Left ventricle myocardium superior (tissue), 1 donor: ENCODE data around the gene CREG2. TPM values are rescaled to one million over a fixed set of nuclear protein-coding genes. Genes with fewer than 3 reads are reported as not detected.

Experiments
- ATAC-seq: fragments of 200-7000 bp; cut with Tn5 transposase; one replicate; pipeline ENCODE4 v1.9.1; 2020; ENCODE audit warnings: mild to moderate bottlenecking, moderate library complexity
- DNase-seq: peaks from one replicate; pipeline ENCODE4 v3.0.0-alpha.2; 2020
- intact Hi-C: fragments of 100-400 bp; cut with micrococcal nuclease; formaldehyde crosslinking; loops from one replicate; pipeline ENCODE4 v1.11.0; 2022
- total RNA-seq: library from RNA; stranded (reverse); fragmentation: NEBNext Ultra II Directional; extraction: Animal tissue kit (Norgen Biotek cat#: 25700); gene quantifications from one replicate; pipeline ENCODE4 v1.2.1, GENCODE V29; 2021
- donor health status: DM: no; HTN: yes; CAD: no; lungs with severe emphysema.

The CREG2 gene
- total RNA-seq, 1 donor from 2014 or later, result not detected

DNA sequence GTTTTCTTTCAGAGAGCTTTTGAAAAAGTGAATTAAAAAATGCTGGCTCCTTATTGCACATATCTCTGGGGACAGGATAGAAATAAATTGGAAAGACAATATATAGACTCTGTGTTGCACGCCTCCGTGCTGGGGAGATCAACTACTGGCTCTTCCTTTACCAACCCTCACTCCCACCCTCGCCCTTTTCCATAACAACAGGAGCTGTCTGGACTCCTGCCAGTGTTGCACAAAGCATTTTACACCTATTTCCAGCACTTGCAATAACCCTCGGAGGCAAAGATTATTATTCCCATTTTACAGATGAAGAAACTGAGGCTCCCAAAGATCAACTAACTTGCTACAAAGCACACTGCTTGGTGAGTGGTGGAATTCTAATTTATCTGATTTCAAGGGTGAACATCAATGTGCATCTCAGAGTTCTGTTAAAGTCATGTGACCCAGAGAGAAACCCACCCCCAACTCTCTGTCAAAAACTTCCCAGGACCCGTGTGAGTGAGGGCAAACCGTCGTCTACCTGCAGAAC lies 4.2 kb downstream of the CREG2 start:
- intact Hi-C loops, result no loop called here
- DNase-seq, result no peak

DNA sequence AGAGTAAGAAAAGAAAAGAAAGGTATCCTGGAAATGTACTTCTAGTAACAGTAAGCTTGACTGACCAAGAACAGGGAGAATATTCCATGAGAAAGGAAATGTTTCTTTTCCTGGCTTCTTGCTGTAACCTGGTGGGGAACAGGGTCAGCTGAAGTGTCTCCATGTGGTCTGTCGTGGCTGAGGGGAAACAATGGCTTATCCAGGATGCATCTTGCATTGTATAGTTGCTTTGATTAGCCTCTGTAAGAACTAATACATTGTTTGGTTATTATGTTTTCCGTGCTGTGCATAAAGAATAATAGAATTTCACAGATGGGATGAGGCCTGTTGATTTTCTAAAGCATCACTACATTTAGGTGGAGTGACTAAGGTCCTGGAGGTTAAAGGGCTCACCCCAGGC lies 4.9 kb downstream of the CREG2 start:
- no peak for ATAC-seq
- no peak for DNase-seq
- intact Hi-C loops, result no loop called here

More for the DNA sequence above, 4.2 kb downstream of the CREG2 start:
- no peak for ATAC-seq

GRCh38 chr2:101380376-101380775 lies 6.9 kb downstream of the CREG2 start:
- peak; percentile 94 for ATAC-seq
- intact Hi-C loops, result no loop called here
- peak; percentile 59 for DNase-seq

GRCh38 chr2:101379091-101379490 lies 8.2 kb downstream of the CREG2 start:
- ATAC-seq (no peak), DNase-seq (no peak)
- intact Hi-C loops, result no loop called here

- peak; percentile 77 for ATAC-seq
- DNase-seq, result no peak
- intact Hi-C loops, result no loop called here
Observed at GRCh38 chr2:101375653-101376052, 11.7 kb downstream of the CREG2 start.

DNA sequence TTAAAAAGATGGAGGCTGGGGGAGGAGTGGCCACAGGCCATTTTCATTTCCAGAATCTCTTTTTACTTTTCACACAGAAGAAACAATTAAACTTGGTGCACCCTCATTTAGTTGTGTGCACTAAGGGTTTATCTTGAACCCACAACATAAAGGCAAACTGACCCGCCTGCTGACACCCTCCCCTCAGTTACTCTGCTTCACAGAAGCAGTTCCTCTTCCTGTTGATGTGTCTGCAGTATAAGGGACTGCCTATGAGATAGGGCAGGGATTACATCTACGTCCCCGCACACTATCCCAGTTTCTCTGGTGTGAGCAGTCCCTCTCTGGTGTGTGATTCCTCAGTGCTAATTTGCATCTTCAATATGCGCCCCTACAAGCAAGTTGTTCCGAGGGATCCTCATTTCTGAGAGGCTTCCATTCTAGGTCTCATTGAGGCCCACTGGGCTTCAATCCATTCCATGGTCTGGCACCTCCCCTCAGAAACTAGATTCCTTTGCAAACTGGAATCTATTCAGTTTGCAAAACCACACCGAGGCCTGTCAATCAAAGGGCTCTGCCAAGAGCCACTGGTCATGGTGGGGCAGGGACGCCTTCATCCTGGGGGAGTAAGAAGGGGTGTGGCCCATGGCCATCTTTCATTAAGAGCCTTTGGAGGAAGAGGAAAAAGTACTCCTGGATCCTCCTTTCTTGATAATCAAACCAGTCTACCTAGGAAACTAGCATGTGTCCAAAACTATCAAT lies 12.3 kb downstream of the CREG2 start:
- intact Hi-C loops, result no loop called here
- ATAC-seq (no peak), DNase-seq (no peak)

DNA sequence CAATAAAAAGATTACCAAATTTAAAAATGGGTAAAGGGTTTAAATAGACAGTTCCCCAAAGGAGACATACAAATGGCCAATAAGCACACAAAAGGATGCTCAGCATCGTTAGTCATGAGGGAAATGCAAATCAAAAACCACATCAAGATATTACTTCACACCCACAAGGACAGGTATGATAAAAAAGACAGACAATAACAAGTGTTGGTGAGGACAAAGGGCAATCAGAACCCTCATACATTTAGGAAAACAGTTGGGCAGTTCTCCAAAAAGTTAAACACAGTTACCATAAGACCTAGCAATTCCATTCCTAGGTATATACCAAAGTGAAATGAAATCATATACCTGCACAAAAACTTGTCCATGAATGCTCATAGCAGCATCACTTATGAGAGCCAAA lies 14.5 kb downstream of the CREG2 start:
- intact Hi-C loops, result no loop called here
- DNase-seq, result no peak
- no peak for ATAC-seq

GRCh38 chr2:101371636-101372035 lies 15.7 kb downstream of the CREG2 start:
- ATAC-seq (no peak), DNase-seq (no peak)
- intact Hi-C loops, result no loop called here

GRCh38 chr2:101369100-101369499 lies 18.2 kb downstream of the CREG2 start:
- no peak for ATAC-seq
- no peak for DNase-seq
- intact Hi-C loops, result no loop called here

- intact Hi-C loops, result no loop called here
- no peak for DNase-seq
- no peak for ATAC-seq
Observed at GRCh38 chr2:101368376-101368775, 18.9 kb downstream of the CREG2 start.

- intact Hi-C loops, result no loop called here
- ATAC-seq (no peak), DNase-seq (no peak)
Observed at GRCh38 chr2:101367508-101367907, 19.8 kb downstream of the CREG2 start.

GRCh38 chr2:101364878-101365277 lies 22.4 kb downstream of the CREG2 start:
- ATAC-seq, result no peak
- intact Hi-C loops, result no loop called here
- DNase-seq, result no peak

DNA sequence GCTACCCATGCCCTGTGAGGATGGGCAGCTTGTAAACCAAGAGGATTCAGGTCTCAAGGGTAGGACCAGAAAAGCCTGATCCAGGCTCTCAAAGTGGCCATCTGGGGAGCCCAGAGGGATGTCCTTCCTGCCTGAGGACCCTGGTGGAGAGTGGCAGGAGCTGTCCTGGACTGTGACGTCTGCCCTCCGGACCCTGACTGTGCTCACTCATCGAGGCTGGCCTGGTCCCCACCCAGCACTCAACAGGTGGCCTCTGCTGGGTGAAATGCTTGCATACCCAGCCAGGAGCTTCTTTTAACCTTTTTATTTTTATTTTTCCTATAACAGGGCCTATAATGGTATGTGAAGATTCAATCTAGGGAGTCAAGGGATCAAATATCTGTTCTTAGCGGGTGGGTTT lies 24.5 kb downstream of the CREG2 start:
- intact Hi-C loops, result no loop called here
- no peak for ATAC-seq
- no peak for DNase-seq

DNA sequence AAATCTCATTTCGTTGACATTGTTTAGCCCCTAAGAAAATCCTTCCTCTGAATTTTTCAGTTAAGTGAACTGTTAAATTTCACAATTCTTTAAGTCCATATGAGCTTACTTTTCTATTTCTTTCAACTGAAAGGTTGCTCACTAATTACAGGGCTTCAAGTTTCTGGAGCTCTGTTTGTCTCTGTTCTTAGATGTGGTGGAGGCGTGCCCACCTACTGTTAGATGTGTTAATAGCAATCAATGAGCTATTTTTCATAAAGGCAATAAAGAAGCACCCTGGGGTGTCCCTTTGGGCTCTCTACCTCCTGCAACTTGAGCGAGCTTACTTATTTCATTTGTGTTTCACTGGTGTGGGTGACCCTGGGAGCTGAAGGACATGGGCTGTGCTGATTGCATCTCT lies 25.0 kb downstream of the CREG2 start:
- ATAC-seq, result no peak
- intact Hi-C loops, result no loop called here
- DNase-seq, result no peak

DNA sequence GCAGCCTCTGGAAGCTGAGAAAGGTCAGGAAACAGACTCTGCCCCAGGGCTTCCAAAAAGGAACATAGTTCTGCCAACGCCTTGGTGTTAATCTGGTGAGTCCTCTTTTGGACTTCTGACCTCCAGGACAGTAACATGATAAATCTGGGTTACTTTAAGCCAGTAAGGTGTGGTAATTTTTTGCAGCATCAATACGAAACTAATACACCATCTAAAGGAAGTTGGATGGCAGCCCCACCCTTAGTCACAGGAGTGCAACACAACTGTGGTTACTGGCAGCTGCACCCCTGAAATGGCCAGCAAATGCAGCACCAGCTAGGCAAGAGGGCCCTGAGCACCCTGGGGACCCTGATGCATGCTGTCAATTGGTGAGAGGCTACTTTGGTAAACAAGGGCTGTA lies 25.8 kb downstream of the CREG2 start:
- DNase-seq (no peak), ATAC-seq (no peak)
- intact Hi-C loops, result no loop called here

DNA sequence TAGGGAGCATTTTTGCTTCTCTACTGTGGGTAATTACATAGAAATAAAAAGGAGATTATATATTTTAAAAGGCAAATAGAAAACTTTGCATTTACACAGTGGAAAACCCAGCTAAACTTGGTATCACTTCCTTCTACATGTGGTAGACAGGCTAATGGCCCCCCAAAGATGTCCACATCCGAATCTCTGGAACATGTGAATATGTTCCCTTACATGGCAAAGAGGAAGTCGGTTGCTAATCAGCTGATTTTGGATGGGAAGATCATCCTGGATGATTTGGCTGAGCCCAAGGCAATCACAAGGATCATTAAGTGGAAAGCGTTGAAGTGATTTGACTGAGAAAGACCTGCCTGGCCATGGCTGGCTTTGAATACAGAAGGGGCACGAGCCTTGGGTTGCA lies 26.2 kb downstream of the CREG2 start:
- DNase-seq (no peak), ATAC-seq (no peak)
- intact Hi-C loops, result no loop called here

DNA sequence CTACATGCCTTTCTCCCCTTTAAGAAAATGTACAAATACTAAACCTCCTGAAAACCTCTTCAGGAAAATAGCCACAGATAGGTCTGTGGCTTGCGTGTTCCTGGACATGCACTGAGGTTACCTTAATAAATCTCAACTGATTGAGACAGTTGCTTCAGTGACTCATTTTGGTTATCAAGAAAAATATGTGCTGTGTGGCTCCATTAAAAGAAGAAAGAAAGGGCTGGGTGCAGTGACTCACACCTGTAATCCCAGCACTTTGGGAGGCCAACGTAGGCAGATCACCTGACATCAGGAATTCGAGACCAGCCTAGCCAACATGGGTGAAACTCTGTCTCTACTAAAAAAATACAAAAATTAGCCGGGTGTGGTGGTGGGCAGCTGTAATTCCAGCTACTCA lies 27.1 kb downstream of the CREG2 start:
- no peak for ATAC-seq
- no peak for DNase-seq
- intact Hi-C loops, result no loop called here

GRCh38 chr2:101359410-101359954 lies 27.8 kb downstream of the CREG2 start:
- no peak for DNase-seq
- intact Hi-C loops, result no loop called here
- no peak for ATAC-seq

DNA sequence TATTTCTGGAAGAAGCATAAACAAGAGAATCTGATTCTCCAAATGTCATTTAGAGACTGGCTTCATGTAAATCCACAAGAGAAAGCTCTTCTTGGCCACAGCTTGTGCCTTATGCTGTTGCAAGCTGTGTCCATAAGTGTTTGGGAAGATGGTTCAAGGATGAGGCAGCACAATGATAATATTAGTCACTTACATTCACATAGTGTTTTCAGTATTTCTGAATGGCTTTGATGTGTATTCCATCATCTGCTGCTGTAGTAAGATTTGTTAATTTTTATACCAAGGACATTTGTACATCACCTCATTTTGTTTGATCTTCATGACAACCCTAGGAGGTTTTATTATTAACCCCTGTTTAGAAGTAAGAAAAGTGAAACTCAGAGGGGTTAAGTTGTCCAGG lies 29.9 kb downstream of the CREG2 start:
- no peak for DNase-seq
- no peak for ATAC-seq
- intact Hi-C loops, result no loop called here

DNA sequence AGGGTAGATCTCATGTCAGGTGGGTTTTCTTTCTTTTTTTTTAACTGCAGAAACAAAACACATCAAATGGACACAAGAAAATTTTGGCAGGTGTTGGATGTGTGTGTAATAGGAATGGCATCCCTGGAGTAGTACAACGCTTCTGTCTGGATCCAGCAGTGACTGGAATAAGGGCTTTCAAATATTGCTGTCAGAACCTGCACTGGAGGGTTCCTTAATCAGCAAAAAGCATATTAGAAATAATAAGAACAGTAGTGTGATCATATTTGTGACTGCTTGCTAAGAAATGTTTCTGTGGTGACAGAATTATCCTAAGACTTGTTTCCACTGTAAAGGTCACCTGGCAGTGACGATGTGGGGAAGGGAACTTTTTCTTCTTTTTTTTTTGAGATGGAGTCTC lies 30.8 kb downstream of the CREG2 start:
- ATAC-seq, result no peak
- intact Hi-C loops, result no loop called here
- no peak for DNase-seq

DNA sequence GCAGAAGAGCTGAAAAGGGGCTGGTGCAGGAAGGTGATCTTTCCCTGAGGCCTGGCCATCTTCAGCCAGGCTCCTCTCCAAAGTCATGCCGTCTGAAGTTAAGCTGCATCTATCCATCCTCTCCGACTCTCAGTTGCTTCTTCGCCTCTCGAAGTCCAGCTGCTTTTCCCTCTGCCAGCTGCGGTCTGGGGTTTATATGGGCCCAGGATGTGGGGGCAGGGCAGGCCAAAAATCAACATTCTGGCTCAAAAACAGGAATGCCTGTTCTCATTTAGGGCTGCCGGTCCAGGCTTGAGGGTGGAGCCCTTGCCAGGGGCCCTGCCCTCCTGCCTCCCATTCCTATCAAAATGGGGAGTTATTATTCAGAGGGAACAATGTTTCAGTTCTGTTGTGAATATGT lies 31.2 kb downstream of the CREG2 start:
- DNase-seq, result no peak
- ATAC-seq, result no peak
- intact Hi-C loops, result no loop called here
